NCI-H2227 (cell line): Measurements from ENCODE around the gene PEX11G.
"Not testable (repeated sequence)": the region's sequence is repeated elsewhere in the genome, so short reads cannot be mapped to it uniquely, and the experiment has no call there.

Source experiments
- DNase-seq: peaks from one replicate; lab custom pipeline; 2025; ENCODE audit not compliant: unreplicated experiment; lab: John Stamatoyannopoulos, UW

The PEX11G gene

GRCh38 chr19:7470540-7471305 is 18.1 kb downstream of the PEX11G start:
- no peak for DNase-seq

- DNase-seq: no peak
Measured at GRCh38 chr19:7469669-7470285, 19.1 kb downstream of the PEX11G start.

GRCh38 chr19:7468840-7469239 is 20.0 kb downstream of the PEX11G start:
- no peak for DNase-seq

GRCh38 chr19:7467009-7467989 is 21.5 kb downstream of the PEX11G start:
- no peak for DNase-seq

GRCh38 chr19:7463575-7463974 is 25.3 kb downstream of the PEX11G start:
- DNase-seq: no peak

- DNase-seq: no peak
Measured at GRCh38 chr19:7461841-7462629, 26.8 kb downstream of the PEX11G start.

- DNase-seq: no peak
Measured at GRCh38 chr19:7460562-7460966, 28.3 kb downstream of the PEX11G start.

- DNase-seq: no peak
Measured at GRCh38 chr19:7459773-7460172, 29.1 kb downstream of the PEX11G start.

GRCh38 chr19:7458675-7459074 is 30.2 kb downstream of the PEX11G start:
- DNase-seq: no peak

GRCh38 chr19:7456964-7457541 is 31.8 kb downstream of the PEX11G start:
- DNase-seq: no peak

- no peak for DNase-seq
Measured at GRCh38 chr19:7455600-7456296, 33.1 kb downstream of the PEX11G start.

- no peak for DNase-seq
Measured at GRCh38 chr19:7454998-7455397, 33.8 kb downstream of the PEX11G start.

- no peak for DNase-seq
Measured at GRCh38 chr19:7450243-7451223, 38.3 kb downstream of the PEX11G start.

GRCh38 chr19:7449391-7450070 is 39.3 kb downstream of the PEX11G start:
- DNase-seq: not testable (repeated sequence)

- no peak for DNase-seq
Measured at GRCh38 chr19:7447648-7448047, 41.2 kb downstream of the PEX11G start.

GRCh38 chr19:7445104-7445503 is 43.7 kb downstream of the PEX11G start:
- no peak for DNase-seq

GRCh38 chr19:7444042-7444441 is 44.8 kb downstream of the PEX11G start:
- no peak for DNase-seq

GRCh38 chr19:7442423-7442822 is 46.4 kb downstream of the PEX11G start:
- DNase-seq: no peak
